ENCODE data around the gene NPAS3. TPM values are rescaled to one million over a fixed set of nuclear protein-coding genes. Genes with fewer than 3 reads are reported as not detected.

NPAS3 gene
- total and polyA plus RNA-seq, 2 of the 13 experiments (the other 11 are each of a cell fraction or from before 2014, with no cell fraction given): not detected

DNA sequence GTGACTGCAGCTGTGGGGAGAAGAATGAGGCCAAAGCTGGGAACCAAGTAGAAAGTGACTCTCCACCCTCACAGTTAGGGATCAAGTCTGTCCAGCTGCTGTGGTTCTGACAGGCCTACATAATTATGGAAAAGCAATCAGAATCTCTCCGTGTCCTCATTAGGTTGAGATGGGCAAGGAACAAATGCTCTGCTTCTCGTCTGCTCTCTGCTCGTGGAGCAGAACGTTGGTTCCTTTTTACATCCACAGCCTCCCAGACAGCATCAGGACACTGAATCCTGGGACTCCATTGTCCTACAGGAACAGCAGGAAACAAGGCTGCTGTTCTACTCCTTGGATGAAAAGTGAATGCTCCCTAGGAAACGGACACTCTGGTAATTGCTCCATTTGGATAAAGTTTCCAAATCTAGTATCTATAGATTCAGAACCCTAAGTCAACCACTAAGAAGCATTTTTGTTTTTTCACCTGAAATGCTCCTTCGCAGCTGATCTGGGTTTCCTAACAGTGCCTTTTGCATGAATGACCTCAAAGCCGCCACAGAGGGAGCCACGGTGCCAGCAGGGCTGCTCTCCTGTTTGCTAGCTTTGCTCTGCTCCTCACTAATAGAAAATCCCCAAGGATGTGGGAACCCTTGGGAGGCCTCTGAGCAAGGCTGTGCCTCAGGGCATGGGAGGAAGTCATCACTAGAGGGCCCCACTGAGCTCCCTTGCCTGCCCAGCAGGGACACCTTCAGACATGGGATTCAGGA is 910.2 kb downstream of the NPAS3 start (continued):
- TF ChIP-seq, protein P1, sequence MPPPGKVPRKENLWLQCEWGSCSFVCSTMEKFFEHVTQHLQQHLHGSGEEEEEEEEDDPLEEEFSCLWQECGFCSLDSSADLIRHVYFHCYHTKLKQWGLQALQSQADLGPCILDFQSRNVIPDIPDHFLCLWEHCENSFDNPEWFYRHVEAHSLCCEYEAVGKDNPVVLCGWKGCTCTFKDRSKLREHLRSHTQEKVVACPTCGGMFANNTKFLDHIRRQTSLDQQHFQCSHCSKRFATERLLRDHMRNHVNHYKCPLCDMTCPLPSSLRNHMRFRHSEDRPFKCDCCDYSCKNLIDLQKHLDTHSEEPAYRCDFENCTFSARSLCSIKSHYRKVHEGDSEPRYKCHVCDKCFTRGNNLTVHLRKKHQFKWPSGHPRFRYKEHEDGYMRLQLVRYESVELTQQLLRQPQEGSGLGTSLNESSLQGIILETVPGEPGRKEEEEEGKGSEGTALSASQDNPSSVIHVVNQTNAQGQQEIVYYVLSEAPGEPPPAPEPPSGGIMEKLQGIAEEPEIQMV (CRISPR knock-in tag; IDR thresholded peaks at IDR 0.05; ENCODE audit: low read depth): peak; percentile 55; the same call in 1 of the 2 replicates
- TF ChIP-seq STAG1 (CRISPR knock-in tag; IDR thresholded peaks at IDR 0.05) (peak; percentile 95), MNT (IDR thresholded peaks at IDR 0.05) (no peak), POGZ (CRISPR knock-in tag; IDR thresholded peaks at IDR 0.05) (no peak), AFF4 (CRISPR knock-in tag; IDR thresholded peaks at IDR 0.05) (no peak), KAT8 (CRISPR knock-in tag; IDR thresholded peaks at IDR 0.05) (peak; percentile 41; the same call in 1 of the 2 replicates), HMG20B (CRISPR knock-in tag; conservative IDR thresholded peaks at IDR 0.05) (no peak), RELA (CRISPR knock-in tag; IDR thresholded peaks at IDR 0.05) (no peak), POLR2AphosphoS5 (IDR thresholded peaks at IDR 0.05; ENCODE audit: low read depth, low read length) (no peak)
- TF ChIP-seq, protein P2, sequence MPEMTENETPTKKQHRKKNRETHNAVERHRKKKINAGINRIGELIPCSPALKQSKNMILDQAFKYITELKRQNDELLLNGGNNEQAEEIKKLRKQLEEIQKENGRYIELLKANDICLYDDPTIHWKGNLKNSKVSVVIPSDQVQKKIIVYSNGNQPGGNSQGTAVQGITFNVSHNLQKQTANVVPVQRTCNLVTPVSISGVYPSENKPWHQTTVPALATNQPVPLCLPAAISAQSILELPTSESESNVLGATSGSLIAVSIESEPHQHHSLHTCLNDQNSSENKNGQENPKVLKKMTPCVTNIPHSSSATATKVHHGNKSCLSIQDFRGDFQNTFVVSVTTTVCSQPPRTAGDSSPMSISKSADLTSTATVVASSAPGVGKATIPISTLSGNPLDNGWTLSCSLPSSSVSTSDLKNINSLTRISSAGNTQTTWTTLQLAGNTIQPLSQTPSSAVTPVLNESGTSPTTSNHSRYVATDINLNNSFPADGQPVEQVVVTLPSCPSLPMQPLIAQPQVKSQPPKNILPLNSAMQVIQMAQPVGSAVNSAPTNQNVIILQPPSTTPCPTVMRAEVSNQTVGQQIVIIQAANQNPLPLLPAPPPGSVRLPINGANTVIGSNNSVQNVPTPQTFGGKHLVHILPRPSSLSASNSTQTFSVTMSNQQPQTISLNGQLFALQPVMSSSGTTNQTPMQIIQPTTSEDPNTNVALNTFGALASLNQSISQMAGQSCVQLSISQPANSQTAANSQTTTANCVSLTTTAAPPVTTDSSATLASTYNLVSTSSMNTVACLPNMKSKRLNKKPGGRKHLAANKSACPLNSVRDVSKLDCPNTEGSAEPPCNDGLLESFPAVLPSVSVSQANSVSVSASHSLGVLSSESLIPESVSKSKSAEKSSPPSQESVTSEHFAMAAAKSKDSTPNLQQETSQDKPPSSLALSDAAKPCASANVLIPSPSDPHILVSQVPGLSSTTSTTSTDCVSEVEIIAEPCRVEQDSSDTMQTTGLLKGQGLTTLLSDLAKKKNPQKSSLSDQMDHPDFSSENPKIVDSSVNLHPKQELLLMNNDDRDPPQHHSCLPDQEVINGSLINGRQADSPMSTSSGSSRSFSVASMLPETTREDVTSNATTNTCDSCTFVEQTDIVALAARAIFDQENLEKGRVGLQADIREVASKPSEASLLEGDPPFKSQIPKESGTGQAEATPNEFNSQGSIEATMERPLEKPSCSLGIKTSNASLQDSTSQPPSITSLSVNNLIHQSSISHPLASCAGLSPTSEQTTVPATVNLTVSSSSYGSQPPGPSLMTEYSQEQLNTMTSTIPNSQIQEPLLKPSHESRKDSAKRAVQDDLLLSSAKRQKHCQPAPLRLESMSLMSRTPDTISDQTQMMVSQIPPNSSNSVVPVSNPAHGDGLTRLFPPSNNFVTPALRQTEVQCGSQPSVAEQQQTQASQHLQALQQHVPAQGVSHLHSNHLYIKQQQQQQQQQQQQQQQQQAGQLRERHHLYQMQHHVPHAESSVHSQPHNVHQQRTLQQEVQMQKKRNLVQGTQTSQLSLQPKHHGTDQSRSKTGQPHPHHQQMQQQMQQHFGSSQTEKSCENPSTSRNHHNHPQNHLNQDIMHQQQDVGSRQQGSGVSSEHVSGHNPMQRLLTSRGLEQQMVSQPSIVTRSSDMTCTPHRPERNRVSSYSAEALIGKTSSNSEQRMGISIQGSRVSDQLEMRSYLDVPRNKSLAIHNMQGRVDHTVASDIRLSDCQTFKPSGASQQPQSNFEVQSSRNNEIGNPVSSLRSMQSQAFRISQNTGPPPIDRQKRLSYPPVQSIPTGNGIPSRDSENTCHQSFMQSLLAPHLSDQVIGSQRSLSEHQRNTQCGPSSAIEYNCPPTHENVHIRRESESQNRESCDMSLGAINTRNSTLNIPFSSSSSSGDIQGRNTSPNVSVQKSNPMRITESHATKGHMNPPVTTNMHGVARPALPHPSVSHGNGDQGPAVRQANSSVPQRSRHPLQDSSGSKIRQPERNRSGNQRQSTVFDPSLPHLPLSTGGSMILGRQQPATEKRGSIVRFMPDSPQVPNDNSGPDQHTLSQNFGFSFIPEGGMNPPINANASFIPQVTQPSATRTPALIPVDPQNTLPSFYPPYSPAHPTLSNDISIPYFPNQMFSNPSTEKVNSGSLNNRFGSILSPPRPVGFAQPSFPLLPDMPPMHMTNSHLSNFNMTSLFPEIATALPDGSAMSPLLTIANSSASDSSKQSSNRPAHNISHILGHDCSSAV (CRISPR knock-in tag; IDR thresholded peaks at IDR 0.05; ENCODE audit: borderline replicate concordance): no peak
- TF ChIP-seq, protein P3, sequence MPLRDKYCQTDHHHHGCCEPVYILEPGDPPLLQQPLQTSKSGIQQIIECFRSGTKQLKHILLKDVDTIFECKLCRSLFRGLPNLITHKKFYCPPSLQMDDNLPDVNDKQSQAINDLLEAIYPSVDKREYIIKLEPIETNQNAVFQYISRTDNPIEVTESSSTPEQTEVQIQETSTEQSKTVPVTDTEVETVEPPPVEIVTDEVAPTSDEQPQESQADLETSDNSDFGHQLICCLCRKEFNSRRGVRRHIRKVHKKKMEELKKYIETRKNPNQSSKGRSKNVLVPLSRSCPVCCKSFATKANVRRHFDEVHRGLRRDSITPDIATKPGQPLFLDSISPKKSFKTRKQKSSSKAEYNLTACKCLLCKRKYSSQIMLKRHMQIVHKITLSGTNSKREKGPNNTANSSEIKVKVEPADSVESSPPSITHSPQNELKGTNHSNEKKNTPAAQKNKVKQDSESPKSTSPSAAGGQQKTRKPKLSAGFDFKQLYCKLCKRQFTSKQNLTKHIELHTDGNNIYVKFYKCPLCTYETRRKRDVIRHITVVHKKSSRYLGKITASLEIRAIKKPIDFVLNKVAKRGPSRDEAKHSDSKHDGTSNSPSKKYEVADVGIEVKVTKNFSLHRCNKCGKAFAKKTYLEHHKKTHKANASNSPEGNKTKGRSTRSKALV (CRISPR knock-in tag; IDR thresholded peaks at IDR 0.05): no peak

Data from HepG2 (cell line).